Measurements from ENCODE around the gene PDLIM4. TPM values are rescaled to one million over a fixed set of nuclear protein-coding genes. Genes with fewer than 3 reads are reported as not detected.

Gene PDLIM4
- total RNA-seq, 1 donor from 2014 or later: 77.6 TPM

GRCh38 chr5:132281856-132282614 lies 24.5 kb downstream of the PDLIM4 start:
- no peak for DNase-seq (ENCODE audit: low read depth, low spot score)

DNA sequence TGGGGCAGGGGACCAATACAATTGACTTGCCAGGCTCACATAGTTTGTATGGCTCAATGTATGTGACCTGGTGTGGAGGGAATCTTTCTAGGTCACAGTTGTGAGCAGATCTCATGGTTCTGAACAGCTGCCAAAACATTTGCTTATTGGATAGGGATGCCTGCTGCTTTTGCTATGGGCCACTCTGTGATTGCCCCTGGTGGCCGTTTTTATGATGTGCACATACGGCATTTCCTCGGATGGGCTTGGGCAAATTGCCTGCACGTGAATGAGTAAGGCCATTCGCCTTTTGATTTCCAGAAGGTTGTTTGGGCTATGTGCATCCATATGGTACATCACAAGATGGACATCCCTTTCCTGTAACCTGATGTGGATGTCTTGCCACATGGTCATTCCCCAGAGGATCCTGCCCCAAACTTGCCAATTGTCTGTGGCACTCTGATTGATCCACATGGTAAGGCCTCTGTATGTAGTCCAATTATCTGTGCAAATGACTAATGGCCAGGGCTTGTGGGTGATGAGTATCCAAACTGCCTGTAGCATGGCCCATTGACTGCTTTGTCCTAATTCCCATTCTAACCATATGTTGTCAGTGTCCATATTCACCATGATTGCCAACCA lies 26.0 kb downstream of the PDLIM4 start:
- no peak for DNase-seq (ENCODE audit: low read depth, low spot score)

DNA sequence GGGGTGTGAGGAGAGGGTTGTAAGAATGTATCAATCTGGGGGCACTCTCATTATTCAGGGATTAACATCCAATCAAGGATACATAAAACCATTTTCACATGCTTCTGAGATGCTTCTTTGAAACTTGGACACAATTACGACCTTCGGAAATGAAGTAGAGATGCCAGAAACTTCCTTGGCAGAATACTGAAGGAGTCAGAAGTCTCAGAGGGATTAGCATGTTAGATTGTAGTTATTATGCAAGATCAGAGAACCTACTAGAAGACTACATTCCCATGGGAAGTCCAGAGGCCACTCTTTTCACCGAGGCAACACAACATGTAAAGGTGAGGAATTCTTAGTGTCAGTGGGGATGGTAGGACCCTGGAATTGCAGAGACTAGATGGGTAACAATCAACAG lies 31.6 kb downstream of the PDLIM4 start:
- no peak for DNase-seq (ENCODE audit: low read depth, low spot score)

GRCh38 chr5:132291026-132291425 lies 33.5 kb downstream of the PDLIM4 start:
- DNase-seq (ENCODE audit: low read depth, low spot score): no peak

DNA sequence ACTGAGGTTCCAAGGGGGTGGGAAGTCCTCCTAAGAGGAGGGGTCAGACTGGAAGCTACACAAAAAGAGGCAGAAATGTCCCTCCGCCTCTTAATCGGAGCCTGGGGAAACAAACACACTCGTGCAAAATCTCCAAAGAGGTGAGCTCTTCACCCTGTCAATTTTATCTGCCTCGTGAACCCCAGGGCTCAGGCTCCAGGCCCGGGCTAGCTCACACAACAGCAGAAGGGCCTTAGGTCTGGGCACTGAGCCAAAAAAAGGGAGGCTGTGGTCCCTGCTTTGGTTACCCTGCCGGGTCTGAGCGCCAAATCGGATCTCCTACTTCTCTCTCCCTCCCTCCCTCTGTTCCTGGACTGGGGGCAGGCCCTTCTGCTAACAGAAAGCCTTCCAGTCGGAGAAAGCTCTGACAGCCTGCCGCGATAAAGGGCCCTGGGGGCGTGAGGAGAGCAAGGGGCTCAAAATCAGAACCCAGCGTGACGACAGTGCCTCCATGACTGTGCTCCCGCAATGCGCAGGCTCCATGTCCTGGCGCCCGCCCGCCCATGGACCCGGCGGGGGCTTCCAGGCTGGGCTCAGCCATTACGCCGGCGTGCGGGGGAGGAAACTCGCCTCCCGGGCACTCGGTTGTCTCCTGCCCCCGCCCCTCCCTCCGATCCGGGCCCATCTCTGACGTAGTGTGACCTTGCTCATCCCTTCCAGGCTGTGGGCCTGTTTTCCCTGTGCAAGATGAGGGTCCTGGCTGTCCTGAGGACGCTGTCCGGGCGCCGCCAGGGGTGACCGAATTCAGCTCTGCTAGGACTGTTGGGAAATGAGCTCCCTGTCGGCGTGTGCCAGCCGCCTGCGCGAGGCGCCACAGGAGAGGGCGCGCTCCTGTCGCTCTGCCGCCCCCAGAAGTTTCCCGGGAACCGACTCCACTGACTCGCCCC lies 35.8 kb downstream of the PDLIM4 start:
- DNase-seq (ENCODE audit: low read depth, low spot score): peak; percentile 63

DNA sequence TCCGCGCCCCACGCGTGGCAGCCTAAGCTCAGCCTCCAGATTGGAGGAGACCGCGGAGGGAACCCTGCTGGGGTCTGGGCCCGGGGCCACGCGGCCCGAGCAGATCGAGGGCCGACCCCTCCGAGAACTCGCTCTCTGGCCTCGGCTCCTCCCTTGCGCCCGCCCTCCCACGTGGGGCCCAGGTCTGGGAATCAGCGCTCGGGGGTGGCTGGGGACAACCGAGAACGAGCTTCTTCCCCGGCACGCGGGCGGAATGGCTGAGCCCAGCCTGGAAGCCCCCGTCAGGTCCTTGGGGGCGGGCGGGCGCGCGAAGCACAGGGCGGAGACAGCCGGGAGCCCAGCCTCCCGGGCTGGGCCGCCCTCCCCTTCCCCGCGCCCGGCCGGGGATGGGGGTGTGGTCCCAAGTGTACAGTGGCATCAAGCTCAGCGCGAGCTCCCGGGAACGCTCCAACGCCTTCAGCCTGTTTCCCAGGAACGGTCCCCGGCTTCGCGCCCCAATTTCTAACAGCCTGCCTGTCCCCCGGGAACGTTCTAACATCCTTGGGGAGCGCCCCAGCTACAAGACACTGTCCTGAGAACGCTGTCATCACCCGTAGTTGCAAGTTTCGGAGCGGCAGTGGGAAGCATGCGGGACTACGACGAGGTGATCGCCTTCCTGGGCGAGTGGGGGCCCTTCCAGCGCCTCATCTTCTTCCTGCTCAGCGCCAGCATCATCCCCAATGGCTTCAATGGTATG lies 36.7 kb downstream of the PDLIM4 start, which contains the start of gene SLC22A4:
TSS of gene SLC22A4 (plus strand) at position 403 of the 736 bp plus-strand sequence. CDS start at position 626, 223 bp downstream.
- peak; percentile 87 for DNase-seq (ENCODE audit: low read depth, low spot score)

- peak; percentile 85 for DNase-seq (ENCODE audit: low read depth, low spot score)
Observed at GRCh38 chr5:132294728-132295504, 37.4 kb downstream of the PDLIM4 start.

DNA sequence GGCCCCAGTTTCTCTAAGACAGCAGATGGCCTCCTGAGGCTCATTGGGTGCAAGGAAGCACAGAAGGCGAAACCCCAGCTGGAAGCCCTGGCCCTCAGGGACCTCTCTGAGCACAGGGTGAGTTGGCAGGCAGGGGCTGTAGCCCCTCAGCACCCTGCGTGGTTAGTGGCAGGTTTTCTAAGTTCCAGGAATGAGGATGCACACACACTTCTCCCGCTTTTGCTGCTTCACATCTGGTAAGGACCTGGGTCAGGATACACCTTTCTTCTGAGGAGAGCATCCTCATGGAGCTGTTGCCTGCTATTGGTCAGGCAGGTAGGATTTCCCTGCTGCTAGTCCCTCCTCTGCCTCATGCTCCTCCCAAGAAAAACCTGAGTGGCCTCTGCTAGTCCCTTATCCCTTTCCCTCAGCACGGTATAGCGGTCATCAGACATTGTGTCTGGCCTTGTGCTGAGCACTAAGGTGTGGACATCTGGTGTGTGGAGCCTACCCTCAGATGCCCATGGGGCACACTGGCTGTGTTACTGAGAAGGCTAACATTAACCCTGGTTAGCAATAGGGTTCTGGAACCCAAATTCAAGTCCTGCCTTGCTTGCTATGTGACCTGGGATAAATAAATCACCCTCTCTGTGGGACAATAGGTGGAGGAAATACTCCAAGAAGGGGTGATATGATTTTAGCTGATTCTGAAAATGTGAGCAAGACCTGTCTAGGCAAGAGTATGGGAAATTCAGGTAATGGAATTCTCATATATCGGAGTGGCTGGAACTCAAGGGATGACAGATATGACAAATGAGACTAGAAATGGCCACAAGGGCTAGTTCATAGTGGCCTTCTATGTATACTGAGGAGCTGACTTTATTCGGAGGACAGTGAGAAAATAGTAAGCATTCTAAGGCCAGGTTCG lies 38.3 kb downstream of the PDLIM4 start:
- no peak for DNase-seq (ENCODE audit: low read depth, low spot score)

GRCh38 chr5:132296412-132297016 lies 39.0 kb downstream of the PDLIM4 start:
- peak; percentile 95 for DNase-seq (ENCODE audit: low read depth, low spot score)

- DNase-seq (ENCODE audit: low read depth, low spot score): no peak
Observed at GRCh38 chr5:132297211-132297940, 39.9 kb downstream of the PDLIM4 start.

DNA sequence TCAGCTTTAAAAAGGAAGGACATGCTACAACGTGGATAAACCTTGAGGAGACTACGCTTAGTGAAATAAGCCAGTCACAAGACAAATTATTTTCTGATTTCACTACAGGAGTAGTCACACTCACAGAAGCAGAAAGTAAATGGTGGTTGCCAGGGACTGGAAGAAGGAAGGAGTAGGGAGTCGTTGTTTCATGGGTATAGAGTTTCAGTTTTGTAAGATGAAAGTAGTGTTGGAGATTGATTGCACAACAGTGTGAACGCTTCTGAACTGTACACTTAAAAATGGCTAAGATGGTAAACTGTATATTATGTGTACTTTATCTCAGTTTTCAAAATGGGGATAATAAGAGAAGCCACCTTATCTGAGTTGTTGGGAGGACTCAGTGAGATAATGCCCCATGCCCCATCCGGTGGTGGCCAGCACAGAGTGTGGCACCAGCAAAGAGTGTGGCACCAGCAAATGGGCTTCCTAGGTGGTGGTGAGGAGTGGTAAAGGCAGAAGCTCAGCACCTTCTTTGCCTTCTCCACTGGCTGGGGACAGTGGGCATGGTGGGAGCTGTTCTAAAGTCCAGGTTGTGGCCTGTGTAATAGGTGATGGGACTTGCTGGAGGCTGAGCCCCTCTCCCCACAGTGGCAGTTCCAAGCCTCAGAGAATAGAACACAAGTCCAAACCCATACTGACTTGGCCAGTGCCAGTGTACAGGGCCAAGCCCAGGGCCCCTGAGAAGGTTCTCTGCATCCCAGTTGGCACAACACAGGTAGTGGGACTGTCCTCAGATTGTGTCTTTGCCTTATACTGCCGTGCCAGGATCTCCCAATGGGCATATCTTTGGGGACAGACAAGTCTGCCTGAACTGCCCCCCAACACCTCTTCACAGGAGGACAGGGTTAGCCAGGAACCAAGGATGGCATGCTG lies 41.1 kb downstream of the PDLIM4 start:
- DNase-seq (ENCODE audit: low read depth, low spot score): no peak

DNA sequence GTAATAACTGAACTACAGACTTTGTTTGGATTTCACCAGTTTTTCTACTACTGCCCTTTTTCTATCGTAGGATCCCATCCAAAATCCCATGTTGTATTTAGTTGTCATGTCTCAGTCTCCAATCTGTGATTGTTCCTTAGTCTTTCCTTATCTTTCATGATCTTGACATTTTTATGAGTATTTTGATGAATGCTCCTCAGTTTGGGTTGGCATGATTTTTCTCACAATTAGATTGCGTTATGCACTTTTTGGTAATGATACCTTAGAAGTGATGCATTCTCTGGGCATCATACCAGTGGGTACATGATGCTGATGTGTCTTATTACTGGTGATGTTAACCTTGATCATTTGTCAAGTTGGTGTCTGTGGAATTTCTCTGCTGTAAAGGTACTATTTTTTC lies 42.4 kb downstream of the PDLIM4 start:
- DNase-seq (ENCODE audit: low read depth, low spot score): no peak

DNA sequence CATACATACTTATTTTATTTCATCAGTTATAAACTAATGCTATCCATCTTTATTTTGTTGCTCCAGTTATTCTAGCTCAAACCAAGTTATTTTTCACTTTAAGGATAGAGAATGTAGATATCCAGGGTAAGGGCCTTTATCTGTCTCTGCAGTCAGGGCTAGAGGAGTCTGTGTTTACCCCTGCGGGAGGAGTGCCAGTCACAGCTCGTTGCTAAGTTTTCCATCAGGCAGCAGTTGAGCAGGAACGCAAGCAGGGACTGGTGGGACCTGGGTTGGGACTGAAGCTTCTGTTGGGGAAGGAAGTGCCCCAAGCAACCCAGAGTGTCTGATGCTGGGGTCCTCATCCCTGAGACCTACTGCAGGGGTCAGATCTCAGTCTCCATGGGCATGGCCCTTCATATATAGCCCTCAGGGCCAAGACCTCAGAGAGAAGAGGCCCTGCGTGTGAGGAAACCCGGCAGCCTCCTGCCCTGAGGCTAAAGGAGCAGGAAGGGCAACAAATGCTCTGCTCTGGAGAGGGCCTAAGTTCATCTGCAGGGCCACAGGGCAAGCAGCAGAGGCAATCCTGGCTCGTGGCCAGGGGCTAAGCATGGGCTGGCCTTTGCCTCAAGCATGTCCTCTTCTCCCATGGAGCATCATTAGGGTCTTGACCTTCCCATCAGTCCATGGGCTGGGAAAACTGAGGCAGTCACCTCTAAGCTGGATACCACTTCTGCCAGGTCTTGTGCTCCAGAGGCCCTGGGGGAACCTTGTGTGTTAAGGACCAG lies 43.3 kb downstream of the PDLIM4 start:
- no peak for DNase-seq (ENCODE audit: low read depth, low spot score)

DNA sequence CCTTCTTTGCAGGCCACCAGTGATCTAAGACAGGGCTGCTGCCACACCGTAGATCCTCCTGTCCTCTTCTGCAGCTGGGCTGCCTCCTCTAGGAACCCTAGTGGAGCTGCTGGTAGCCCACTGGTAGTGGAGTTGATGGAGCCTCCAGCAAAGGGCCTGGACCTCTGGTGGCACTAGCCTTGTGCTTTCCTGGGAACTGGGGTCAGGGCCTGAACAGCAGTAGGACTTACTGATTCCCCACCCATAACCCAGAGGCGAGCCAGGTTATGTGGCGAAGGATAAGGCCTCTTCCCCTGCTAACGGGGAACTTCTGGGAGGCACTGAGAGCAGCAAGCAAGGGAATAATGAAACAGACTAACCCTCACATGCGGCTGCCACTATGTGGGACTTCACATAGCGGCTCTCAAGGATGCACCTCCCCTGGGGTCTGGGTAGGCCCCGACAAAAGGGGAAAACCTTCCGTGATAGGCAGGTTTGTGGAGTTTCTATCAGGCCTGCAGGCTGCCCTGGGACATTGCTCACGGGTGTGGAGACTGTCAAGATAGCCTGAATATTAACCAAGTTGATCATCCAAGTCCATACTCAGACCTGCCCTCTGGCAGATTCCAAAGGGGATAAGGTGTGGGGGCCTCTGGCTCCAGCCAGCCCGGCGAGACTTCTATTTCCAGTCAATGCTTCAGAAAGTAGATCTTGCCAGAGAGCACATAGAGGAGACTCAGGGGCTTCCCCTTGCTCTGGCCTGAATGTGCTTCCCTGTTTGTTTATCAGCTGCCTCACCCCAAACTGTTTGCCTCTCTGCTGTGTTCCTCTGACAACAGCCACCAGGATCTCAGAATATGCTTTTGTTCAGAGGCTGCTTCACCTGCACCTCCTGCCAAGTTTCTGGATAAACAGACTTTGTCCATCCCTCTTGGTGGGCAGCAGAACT lies 44.1 kb downstream of the PDLIM4 start:
- DNase-seq (ENCODE audit: low read depth, low spot score): no peak

DNA sequence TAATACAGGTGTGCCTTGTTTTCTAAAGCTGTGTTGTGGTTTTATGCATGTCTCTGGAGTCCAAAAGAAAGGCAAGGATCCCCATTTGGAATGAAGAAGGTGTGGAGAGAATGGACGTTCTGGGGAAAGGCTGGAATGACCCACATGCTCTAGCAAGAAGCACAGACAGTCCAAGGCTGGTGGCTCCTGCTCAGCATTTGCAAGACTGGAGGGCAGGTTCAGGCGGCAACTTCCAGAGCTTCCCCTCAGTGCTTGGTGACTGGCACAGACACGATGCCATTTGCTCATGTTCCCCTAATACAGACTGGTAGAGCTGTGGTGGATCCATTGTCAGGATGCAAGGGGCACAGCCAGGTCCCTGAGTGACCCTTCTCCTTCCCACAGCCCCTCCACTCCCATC lies 44.9 kb downstream of the PDLIM4 start:
- no peak for DNase-seq (ENCODE audit: low read depth, low spot score)

Data from pulmonary artery endothelial cell (primary cell).